Sigmoid colon (tissue), 4 donors: ENCODE results near the gene MTMR1.

Experiments used
- CTCF ChIP-seq, 4 experiments: fragments of 450-650 bp in 3 of 4; fragments of 200-600 bp in 1 of 4; IDR thresholded peaks; one replicate each; pipeline ENCODE4 v1.5.1; 2016 to 2019; ENCODE audit warnings: antibody characterized with exemption in 4 of 4, mild to moderate bottlenecking in 3 of 4, moderate library complexity in 2 of 4
- POLR2A ChIP-seq, 2 donors: fragments of 450-650 bp; IDR thresholded peaks; one replicate each; pipeline ENCODE4 v1.6.1; 2016; ENCODE audit warnings: antibody characterized with exemption in 2 of 2, mild to moderate bottlenecking in 2 of 2, moderate library complexity in 2 of 2
- POLR2AphosphoS5 ChIP-seq, 4 donors: sonication (generic); formaldehyde crosslinking; IDR thresholded peaks; one replicate each; pipeline ENCODE4 v1.6.1; 2017; ENCODE audit warnings: antibody characterized with exemption in 4 of 4

GRCh38 chrX:150777328-150777992 lies 84.3 kb downstream of the MTMR1 start:
- TF ChIP-seq CTCF (IDR thresholded peaks at IDR 0.05) (no peak), POLR2AphosphoS5 (IDR thresholded peaks at IDR 0.05) (no peak), POLR2A (IDR thresholded peaks at IDR 0.05) (no peak)
